Stimulated activated naive CD8-positive, alpha-beta T cell treated with anti-CD3 and anti-CD28 coated beads, Interleukin-15, Interleukin-2, amounts not matched to agents 100 U/mL and 50 U/mL, for 24 hours (primary cell): ENCODE results near the gene COASY.
"Not testable (repeated sequence)": the region's sequence is repeated elsewhere in the genome, so short reads cannot be mapped to it uniquely, and the experiment has no call there.

Source experiments
- ATAC-seq: fragments of 150-1000 bp; cut with Tn5 transposase; one replicate; pipeline ENCODE4 v1.10.0; 2021
- DNase-seq: peaks from one replicate; pipeline ENCODE4 v3.0.0; 2021

The COASY gene

DNA sequence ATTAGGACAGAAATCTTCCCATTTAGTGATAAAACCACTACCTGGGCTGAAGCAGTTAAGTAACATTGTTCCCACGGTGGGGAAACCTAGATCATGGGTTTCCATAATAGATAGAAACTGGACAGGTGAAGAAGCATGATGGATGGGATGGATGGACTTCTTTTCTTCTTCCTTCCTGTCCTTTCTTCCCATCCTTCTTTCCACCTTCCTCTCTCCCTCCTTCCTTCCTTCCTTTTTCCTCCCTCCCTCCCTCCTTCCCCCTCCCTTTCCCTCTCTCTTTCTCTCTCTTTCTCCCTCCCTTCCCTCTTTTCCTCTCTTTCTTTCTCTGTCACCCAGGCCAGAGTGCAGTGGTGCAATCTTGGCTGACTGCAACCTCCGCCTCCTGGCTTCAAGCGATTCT lies 12.5 kb downstream of the COASY start:
- DNase-seq (no peak), ATAC-seq (no peak)

DNA sequence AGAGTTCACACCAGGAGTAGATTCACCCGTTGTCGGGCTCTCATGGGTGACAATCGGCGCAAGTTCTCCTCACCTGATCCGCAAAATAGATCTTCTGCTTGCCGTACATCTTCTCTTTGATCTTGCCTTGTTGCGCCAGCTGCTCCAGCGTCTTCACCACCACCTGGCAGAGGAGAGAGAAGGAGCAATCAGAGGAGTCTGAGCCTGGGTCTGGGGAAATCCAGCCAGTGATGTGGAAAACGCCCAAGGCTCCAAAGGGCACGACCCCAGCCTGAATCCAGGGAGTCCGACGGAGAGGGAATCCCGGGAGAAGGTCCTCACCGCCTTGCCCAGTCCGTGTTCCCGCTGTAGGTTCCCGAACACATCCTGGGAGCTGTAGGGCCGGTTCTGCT lies 15.2 kb downstream of the COASY start:
- ATAC-seq (peak; percentile 4), DNase-seq (no peak)

GRCh38 chr17:42577532-42578281 lies 15.8 kb downstream of the COASY start, which contains the start of gene PSMC3IP:
Gene PSMC3IP, minus strand, starts transcription at chr17:42577729. Its CDS starts 43 bp downstream, at chr17:42577686.
- ATAC-seq, result peak; percentile 92
- DNase-seq, result peak; percentile 96

DNA sequence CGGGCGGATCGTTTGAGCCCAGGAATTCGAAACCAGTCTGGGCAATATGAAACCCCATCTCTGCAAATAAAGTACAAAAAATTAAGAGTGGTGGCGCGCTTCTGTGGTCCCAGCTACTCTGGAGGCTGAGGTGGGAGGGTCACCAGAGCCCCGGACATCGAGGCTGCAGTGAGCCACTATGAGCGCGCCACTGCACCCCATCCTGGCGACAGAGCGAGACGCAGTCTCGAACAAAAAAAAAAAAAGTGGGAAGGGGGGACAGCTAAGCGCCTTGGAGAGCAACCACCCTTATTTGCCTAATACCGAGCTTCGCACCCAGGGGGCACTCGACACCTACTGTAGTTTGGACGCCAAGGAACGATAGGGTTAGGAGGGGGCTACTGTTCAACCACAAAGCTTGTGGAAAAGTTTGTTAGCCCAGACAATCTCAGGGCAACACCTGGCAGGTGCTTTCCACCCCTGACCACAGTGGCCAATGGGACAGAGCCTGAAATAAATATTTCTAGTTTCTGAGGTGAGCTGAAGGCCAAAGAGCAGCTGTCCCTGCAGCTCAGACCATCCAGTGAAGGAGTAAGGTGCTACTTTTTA lies 16.4 kb downstream of the COASY start:
- ATAC-seq (peak; percentile 58), DNase-seq (peak; percentile 84)

- ATAC-seq, result no peak
- DNase-seq, result no peak
These were observed 18.0 kb downstream of the COASY start for GRCh38 chr17:42579794-42580551.

DNA sequence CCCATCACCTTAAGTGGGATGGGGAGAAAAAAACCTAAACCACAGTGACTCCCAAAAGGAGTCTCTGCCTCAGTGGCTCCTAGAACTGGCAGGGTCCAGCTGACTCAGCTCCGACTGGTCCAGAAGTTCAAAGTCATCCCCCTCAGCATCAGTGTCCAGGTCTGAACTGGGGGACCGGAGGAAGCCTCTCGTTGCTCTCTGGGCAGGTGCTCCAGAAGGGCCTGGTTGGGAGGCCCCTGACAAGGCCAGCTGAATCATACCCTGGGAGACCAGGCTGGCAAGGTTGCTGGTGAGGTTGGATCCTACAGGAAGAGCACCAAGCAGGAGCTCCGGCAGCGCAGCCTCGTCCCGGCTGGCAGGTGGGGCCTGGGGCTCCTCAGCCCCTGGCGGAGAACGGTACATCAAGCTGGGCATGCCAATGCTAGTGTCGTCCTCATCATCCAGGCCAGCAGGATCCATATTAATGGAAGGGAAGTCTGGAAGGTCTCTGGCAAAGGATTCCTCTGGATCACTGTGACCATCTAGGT lies 19.9 kb downstream of the COASY start:
- DNase-seq (no peak), ATAC-seq (no peak)

GRCh38 chr17:42584880-42585279 lies 22.9 kb downstream of the COASY start:
- DNase-seq, result no peak

DNA sequence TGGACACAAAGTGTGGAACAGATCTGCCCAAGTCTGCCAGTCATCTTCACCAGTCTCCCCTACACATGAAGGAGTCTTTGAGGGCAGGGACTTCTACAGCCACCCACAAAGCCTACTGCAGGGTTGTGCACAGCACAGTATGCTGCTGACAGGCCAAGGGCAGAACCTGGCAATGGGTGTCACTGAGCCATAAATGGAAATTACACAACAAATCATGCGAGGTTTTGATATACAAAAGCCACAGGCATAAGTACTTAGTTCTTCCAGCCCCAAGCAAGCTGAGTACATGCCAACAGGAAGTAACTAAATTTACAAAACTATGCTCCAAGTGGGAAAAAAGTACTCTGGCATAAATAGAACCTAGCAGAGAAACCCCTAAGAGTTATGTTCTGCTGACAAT lies 23.4 kb downstream of the COASY start:
- DNase-seq (no peak), ATAC-seq (no peak)

More at GRCh38 chr17:42584880-42585279, 22.9 kb downstream of the COASY start:
- no peak for ATAC-seq

DNA sequence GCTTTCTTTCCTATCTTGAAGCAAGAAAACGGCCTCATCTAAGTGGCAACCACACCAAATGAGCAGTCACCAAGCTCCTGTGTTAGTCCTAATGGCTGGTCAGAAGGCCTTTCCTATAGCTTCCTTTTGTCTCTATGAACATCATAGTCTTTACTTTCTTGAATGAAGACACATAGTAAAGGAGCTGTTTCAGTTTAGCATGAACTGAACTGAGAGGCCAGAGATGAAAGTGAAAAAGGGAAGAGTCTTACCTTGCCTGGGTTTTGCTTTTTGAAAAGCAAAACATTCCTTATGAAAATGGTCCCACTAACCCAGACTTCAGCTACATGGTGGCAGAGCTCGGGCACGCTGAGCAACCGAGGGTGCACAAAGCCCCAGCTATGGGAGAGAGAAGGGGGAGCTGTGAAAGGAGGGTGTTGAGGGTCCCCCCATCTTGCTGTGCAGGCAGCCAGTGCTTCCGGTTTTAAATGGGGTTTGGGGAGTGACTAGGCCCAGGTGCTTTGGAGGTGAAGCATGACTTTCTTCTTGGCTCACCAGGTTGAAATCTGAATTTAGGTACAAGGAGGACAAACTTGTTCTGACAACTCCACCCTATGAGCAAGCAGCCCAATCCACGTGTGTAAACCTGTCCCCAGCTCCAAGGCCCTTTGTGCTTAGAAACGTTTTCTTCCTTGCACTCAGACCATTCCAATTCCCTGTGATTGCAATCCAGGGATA lies 24.7 kb downstream of the COASY start:
- DNase-seq, result no peak
- no peak for ATAC-seq

GRCh38 chr17:42590886-42591285 lies 28.9 kb downstream of the COASY start:
- DNase-seq, result no peak
- no peak for ATAC-seq

DNA sequence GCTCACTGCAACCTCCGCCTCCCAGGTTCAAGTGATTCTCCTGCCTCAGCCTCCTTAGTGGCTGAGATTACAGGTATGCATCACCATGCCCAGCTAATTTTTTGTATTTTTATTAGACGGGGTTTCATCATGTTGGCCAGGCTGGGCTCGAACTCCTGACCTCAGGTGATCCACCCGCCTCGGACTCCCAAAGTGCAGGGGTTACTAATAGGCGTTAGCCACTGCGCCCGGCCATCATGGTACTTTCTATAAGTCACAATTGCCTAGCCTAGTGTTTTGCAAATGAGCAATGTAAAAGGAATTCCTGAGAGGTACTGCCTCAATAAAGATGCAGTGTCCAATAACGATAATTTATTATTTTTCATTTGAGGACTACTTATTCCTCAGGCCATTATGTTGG lies 29.5 kb downstream of the COASY start:
- ATAC-seq (no peak), DNase-seq (no peak)

DNA sequence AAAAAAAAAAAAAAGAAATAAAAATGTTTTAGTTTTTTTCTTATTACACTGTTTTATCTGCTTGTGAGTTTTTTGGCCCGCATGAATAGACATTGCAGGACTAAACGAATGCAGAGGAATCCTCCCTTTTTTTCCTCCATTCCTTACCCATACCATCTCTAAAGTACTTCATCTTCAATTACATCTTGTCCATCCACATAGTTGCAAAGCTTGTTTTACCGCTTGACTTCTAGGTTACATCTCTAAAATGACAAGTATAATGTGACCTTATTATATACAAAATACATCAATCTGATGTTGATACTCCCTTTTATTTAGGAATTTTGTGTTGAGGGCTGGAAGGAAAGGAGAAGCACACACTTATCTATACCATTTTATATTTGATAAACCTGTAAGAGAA lies 34.4 kb downstream of the COASY start:
- DNase-seq (no peak), ATAC-seq (no peak)

DNA sequence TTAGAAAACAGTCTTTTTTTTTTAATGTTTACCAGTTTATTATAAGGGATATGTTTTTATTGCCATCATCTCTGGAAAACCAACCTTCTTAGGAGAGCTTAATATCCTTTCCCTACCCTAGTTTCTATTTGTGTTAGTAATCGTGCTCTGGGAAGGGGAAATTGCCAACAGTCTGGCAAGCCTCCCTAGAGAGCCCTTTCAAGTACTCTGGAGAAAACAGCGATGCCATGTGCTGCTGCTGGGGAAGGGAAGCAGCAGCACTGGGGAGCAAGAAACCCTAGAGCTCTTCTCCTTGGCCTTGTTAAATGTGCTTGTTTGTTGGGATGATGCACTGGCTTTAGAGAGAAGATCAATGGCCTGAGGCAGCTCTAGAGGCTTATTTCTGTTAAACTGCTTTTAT lies 37.0 kb downstream of the COASY start:
- ATAC-seq, result no peak
- no peak for DNase-seq

GRCh38 chr17:42603318-42603717 lies 41.4 kb downstream of the COASY start:
- ATAC-seq, result no peak
- DNase-seq, result no peak

GRCh38 chr17:42607769-42608168 lies 45.8 kb downstream of the COASY start:
- no peak for DNase-seq
- ATAC-seq, result no peak

DNA sequence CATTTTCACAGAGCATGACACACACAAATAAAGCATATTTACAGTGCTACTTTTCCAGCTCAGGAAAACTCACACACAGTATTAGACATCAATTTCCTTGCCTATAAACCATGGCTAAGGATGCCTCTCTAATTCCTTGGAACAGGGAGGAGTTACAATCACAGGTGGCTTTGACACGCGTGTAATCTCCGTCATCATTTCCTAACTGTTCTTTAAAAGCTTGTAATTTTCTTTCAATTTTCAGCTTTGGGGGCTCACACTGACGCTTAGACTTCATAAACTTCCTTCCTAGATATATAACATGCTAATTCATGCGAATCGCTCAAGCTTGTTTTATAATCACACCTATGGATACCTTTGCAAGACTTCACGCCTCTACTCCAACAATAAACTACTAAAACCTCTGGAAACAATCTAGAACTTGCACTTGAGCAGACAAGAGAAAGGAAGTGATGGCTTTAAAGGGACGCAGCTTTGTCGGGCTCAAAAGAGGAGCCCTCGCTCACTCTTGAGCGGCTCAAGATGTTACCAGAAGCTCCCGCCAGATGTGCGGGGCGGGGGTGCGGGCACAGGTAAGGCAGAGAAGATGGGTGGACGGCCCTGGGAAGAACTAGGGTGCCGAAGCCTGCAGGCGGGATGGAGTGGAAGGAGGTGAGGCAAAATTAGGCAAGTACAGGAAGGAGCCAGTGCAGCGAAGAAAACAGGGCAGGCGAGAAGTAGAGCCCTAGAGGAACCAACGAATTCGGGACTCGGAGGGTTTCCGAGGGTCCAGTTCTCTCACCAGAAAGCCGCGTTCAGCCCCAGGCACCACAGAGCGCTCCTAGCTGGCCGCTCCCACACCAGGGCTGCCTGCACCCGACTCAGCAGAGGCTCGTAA lies 46.6 kb downstream of the COASY start:
- ATAC-seq (peak; percentile 55), DNase-seq (no peak)

GRCh38 chr17:42609182-42609813 lies 47.4 kb downstream of the COASY start, which contains the start of the genes RETREG3 and TUBG1:
Gene RETREG3, minus strand, starts transcription at chr17:42609374. Its CDS starts 50 bp downstream, at chr17:42609324.
Gene TUBG1, plus strand, starts transcription at chr17:42609683. Its CDS starts 55 bp downstream, at chr17:42609738.
- ATAC-seq (peak; percentile 95), DNase-seq (peak; percentile 99)

GRCh38 chr17:42609814-42610801 lies 48.2 kb downstream of the COASY start:
- peak; percentile 30 for DNase-seq
- not testable (repeated sequence) for ATAC-seq

DNA sequence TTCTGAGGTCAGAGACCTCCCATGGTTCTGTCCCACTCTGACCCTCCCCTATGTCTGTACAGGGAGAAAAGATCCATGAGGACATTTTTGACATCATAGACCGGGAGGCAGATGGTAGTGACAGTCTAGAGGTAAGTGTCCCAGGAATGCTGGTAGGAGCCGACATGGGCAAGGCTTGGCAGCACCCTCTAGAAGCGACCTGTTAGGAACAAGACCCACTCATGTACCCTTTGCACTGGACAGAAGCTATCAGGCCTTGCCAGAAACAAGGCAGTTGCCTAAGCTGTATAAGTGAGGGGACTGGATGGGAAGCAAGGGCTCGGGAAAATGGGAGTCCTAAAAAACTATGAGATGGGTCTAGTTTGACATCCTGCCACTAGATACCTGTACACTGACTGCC lies 50.1 kb downstream of the COASY start:
- ATAC-seq (no peak), DNase-seq (no peak)
